RWPE2 (cell line): ENCODE results near the gene ASPG.
A peak's percentile ranks its signal among the peaks of the same experiment; 100 is the strongest.

Source experiments
- ATAC-seq: fragments of 200-7000 bp; cut with Tn5 transposase; 3 replicates; pipeline ENCODE4 v1.9.1; 2021; ENCODE audit warnings: low read depth
- DNase-seq: peaks from one replicate; pipeline ENCODE4 v3.0.0-alpha.2; 2020; ENCODE audit warnings: low spot score
- H3K27ac ChIP-seq: fragments of 450-650 bp; 2 replicates; pipeline ENCODE4 v1.5.1; 2017; ENCODE audit warnings: mild to moderate bottlenecking; ENCODE audit not compliant: poor library complexity, severe bottlenecking
- H3K27me3 ChIP-seq: fragments of 250-450 bp; sonication (Bioruptor Pico); 2 replicates; pipeline ENCODE4 v1.5.1; 2021; ENCODE audit warnings: mild to moderate bottlenecking, moderate library complexity; ENCODE audit not compliant: insufficient read depth, poor library complexity, severe bottlenecking
- H3K36me3 ChIP-seq: fragments of 250-450 bp; sonication (Bioruptor Pico); 2 replicates; pipeline ENCODE4 v1.5.1; 2020; ENCODE audit warnings: low read depth, mild to moderate bottlenecking, moderate library complexity
- H3K4me1 ChIP-seq: fragments of 250-450 bp; sonication (Bioruptor Pico); 2 replicates; pipeline ENCODE4 v1.5.1; 2021; ENCODE audit warnings: mild to moderate bottlenecking, moderate library complexity; ENCODE audit not compliant: insufficient read depth, poor library complexity, severe bottlenecking
- H3K4me3 ChIP-seq: fragments of 250-450 bp; sonication (Bioruptor Pico); 2 replicates; pipeline ENCODE4 v1.5.1; 2021; ENCODE audit warnings: mild to moderate bottlenecking, moderate library complexity; ENCODE audit not compliant: severe bottlenecking
- H3K9me3 ChIP-seq: fragments of 250-450 bp; sonication (Bioruptor Pico); 2 replicates; pipeline ENCODE4 v1.5.1; 2021; ENCODE audit warnings: mild to moderate bottlenecking, moderate library complexity; ENCODE audit not compliant: severe bottlenecking
- TF ChIP-seq, protein P1 (sequence below): fragments of 450-650 bp; IDR thresholded peaks from one replicate; pipeline ENCODE4 v1.5.1; 2017; ENCODE audit warnings: mild to moderate bottlenecking, moderate library complexity; ENCODE audit not compliant: poor library complexity, severe bottlenecking

Gene ASPG

GRCh38 chr14:104138718-104139459, 53.4 kb downstream of the ASPG start:
- TF ChIP-seq, protein P1, sequence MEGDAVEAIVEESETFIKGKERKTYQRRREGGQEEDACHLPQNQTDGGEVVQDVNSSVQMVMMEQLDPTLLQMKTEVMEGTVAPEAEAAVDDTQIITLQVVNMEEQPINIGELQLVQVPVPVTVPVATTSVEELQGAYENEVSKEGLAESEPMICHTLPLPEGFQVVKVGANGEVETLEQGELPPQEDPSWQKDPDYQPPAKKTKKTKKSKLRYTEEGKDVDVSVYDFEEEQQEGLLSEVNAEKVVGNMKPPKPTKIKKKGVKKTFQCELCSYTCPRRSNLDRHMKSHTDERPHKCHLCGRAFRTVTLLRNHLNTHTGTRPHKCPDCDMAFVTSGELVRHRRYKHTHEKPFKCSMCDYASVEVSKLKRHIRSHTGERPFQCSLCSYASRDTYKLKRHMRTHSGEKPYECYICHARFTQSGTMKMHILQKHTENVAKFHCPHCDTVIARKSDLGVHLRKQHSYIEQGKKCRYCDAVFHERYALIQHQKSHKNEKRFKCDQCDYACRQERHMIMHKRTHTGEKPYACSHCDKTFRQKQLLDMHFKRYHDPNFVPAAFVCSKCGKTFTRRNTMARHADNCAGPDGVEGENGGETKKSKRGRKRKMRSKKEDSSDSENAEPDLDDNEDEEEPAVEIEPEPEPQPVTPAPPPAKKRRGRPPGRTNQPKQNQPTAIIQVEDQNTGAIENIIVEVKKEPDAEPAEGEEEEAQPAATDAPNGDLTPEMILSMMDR, result no peak
- H3K27me3 ChIP-seq, result peaks cover 65% of the 10 kb centered on the region
- DNase-seq, result peak; percentile 70
- H3K9me3 ChIP-seq, result no peaks in the 10 kb centered on the region
- peak; percentile 20 for ATAC-seq
- no peaks in the 10 kb centered on the region for H3K4me1 ChIP-seq
- no peak overlapping the region for H3K27ac ChIP-seq
- H3K36me3 ChIP-seq, result no peaks in the 10 kb centered on the region
- peak overlapping the region; percentile 39 for H3K4me3 ChIP-seq

GRCh38 chr14:104139460-104140212, 54.1 kb downstream of the ASPG start:
- no peak for ATAC-seq
- no peak overlapping the region for H3K27ac ChIP-seq
- peak overlapping the region; percentile 39 for H3K4me3 ChIP-seq
- no peaks in the 10 kb centered on the region for H3K9me3 ChIP-seq
- DNase-seq, result peak; percentile 60
- TF ChIP-seq, protein P1, result no peak
- peaks cover 64% of the 10 kb centered on the region for H3K27me3 ChIP-seq
- H3K4me1 ChIP-seq, result no peaks in the 10 kb centered on the region
- H3K36me3 ChIP-seq, result no peaks in the 10 kb centered on the region

GRCh38 chr14:104140213-104140462, 54.6 kb downstream of the ASPG start:
- Histone ChIP-seq H3K4me1 (no peaks in the 10 kb centered on the region), H3K4me3 (no peak overlapping the region)

DNA sequence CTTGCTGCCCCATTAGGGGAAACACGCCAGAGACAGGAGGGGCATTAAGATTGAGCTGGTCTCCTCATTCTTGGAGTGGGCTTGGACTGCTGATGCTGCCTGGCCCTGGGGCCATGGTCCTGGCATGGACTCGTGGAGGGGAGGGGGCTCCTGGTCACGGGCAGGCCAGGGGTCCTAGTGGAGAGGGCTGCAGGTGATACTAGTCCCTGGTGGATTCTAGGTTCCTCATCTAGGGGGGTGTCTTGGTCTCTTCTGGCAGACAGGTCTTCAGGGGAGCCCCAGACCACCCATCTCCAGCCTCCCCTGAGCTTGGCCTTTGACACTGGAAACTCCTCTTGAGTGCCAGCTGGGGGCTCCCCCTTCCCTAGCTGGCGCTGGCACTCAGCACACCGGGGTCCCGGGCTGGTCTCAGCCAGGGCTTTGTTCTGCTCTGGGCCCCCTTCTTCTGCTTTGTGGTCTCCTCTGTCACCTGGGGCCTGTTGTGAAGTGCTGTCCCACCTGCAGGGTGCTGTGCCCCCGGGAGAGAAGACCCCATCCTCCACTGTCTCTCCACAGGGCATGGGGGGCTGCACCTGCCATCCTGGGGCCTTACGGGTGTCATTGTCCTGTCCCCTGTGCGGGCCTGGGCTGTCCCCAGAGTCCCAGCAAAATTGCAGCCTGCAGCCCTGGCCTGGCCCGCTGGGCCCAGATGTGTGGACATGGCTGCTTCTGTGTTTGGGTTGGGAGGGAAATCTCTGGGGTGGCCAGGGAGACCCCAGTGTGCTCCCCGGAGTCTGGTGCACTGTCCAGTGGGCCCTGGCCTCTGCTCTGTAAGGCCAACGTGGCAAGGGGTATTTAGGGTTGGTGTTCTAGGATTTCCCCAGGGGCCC, 55.2 kb downstream of the ASPG start:
- TF ChIP-seq, protein P1, result no peak
- no peaks in the 10 kb centered on the region for H3K4me1 ChIP-seq
- H3K27ac ChIP-seq, result no peak overlapping the region
- H3K4me3 ChIP-seq, result no peak overlapping the region
- peak; percentile 58 for DNase-seq
- no peak for ATAC-seq
- no peaks in the 10 kb centered on the region for H3K9me3 ChIP-seq
- H3K36me3 ChIP-seq, result no peaks in the 10 kb centered on the region
- peaks cover 55% of the 10 kb centered on the region for H3K27me3 ChIP-seq

More at GRCh38 chr14:104140213-104140462, 54.6 kb downstream of the ASPG start:
- ATAC-seq (no peak), DNase-seq (no peak)
- TF ChIP-seq, protein P1, result no peak
- Histone ChIP-seq H3K9me3 (no peaks in the 10 kb centered on the region), H3K27ac (no peak overlapping the region), H3K36me3 (no peaks in the 10 kb centered on the region), H3K27me3 (peaks cover 61% of the 10 kb centered on the region)
